ENCODE results near the gene UBXN2A. TPM values are rescaled to one million over a fixed set of nuclear protein-coding genes. Genes with fewer than 3 reads are reported as not detected.

UBXN2A gene
- total RNA-seq, 2 experiments from 2014 or later: 13.0 to 14.3 TPM

GRCh38 chr2:24050041-24050979 lies 110.0 kb downstream of the UBXN2A start:
- ATAC-seq (no peak), DNase-seq (peak; percentile 26)
- H3K4me1 Mint-ChIP-seq (ENCODE audit: low read depth): peaks cover 27% of the 10 kb centered on the region
- ChIA-PET CTCF (interaction anchor here (1.6 to 2.7 kb wide), 6 partner anchors 10 to 226 kb away, joined by 4 to 11 read pairs (median 7); partner anchors contain the start of genes ATAD2B and TP53I3), POLR2A (interaction anchor here (2.8 kb wide), 1 partner anchor 123 kb away, joined by 8 read pairs; the partner anchor contains the start of gene ATAD2B)
- peaks cover 2% of the 10 kb centered on the region for H3K36me3 Mint-ChIP-seq (ENCODE audit: low read depth)
- no peaks in the 10 kb centered on the region for H3K9me3 Mint-ChIP-seq (ENCODE audit: insufficient read depth)
- peak overlapping the region; percentile 73 for H3K4me3 Mint-ChIP-seq
- peaks cover 7% of the 10 kb centered on the region for H3K27me3 Mint-ChIP-seq (ENCODE audit: low read depth)
- no peak overlapping the region for H3K27ac Mint-ChIP-seq

- Mint-ChIP-seq H3K9me3 (ENCODE audit: insufficient read depth) (no peaks in the 10 kb centered on the region), H3K36me3 (ENCODE audit: low read depth) (peaks cover 2% of the 10 kb centered on the region), H3K27ac (no peak overlapping the region), H3K4me3 (no peak overlapping the region), H3K27me3 (ENCODE audit: low read depth) (peaks cover 7% of the 10 kb centered on the region), H3K4me1 (ENCODE audit: low read depth) (peaks cover 15% of the 10 kb centered on the region)
- ChIA-PET POLR2A (no interaction called here), CTCF (interaction anchor here (1.7 to 2.7 kb wide), 4 partner anchors 10 to 227 kb away, joined by 6 to 11 read pairs (median 9); partner anchors contain the start of genes ATAD2B and TP53I3)
- no peak for ATAC-seq
- no peak for DNase-seq
These were observed 111.6 kb downstream of the UBXN2A start for GRCh38 chr2:24051833-24052232.

DNA sequence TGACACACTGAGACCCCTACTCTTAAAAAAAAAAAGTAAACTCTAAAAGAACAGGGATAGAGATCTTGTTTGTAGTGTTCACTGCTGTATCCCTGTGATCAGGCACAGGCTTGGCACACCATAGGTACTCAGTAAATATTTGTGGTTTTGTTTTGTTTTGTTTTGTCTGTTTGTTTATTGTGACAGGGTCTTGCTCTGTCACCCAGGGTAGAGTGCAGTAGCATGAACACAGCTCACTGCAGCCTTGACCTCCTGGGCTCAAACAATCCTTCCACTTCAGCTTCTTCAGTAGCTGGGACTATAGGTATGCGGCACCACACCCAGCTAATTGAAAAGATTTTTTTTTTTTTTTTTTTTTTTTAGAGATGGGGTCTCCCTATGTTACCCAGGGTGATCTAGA lies 112.7 kb downstream of the UBXN2A start:
- no peak for ATAC-seq
- H3K27me3 Mint-ChIP-seq (ENCODE audit: low read depth): peaks cover 7% of the 10 kb centered on the region
- H3K4me3 Mint-ChIP-seq: no peak overlapping the region
- DNase-seq: no peak
- H3K4me1 Mint-ChIP-seq (ENCODE audit: low read depth): peaks cover 6% of the 10 kb centered on the region
- no peaks in the 10 kb centered on the region for H3K9me3 Mint-ChIP-seq (ENCODE audit: insufficient read depth)
- H3K27ac Mint-ChIP-seq: no peak overlapping the region
- CTCF ChIA-PET: no interaction called here
- POLR2A ChIA-PET: no interaction called here
- no peaks in the 10 kb centered on the region for H3K36me3 Mint-ChIP-seq (ENCODE audit: low read depth)

Other genes starting within 250 kb of the UBXN2A start
- gene ATAD2B, start 13.3 kb upstream of the UBXN2A start, total RNA-seq: 10 to 100 TPM; 28.2 to 32.0 TPM
- under 1 TPM; 0.34 to 0.44 TPM for gene MFSD2B, start 69.6 kb downstream of the UBXN2A start, total RNA-seq
- gene WDCP, start 106.9 kb downstream of the UBXN2A start, total RNA-seq: 10 to 100 TPM; 23.2 to 24.1 TPM
- gene FKBP1B, start 109.3 kb downstream of the UBXN2A start, total RNA-seq: 1 to 10 TPM; 3.2 to 3.4 TPM
- 10 to 100 TPM; 94.6 to 96.2 TPM for gene SF3B6, start 135.9 kb downstream of the UBXN2A start, total RNA-seq
- 1 to 10 TPM; 5.3 to 6.5 TPM for gene TP53I3, start 144.4 kb downstream of the UBXN2A start, total RNA-seq
- gene PFN4, start 182.9 kb downstream of the UBXN2A start, total RNA-seq: under 1 TPM in 1 of 2 experiments, not detected in 1; 0.26 TPM
- gene FAM228B, start 183.0 kb downstream of the UBXN2A start, total RNA-seq: 1 to 10 TPM; 6.2 to 6.9 TPM
- gene FAM228A, start 234.6 kb downstream of the UBXN2A start, total RNA-seq: not detected

Data from activated CD8-positive, alpha-beta T cell treated with anti-CD3 and anti-CD28 coated beads, Interleukin-2, amount 10 ng/mL, durations not matched to agents 7 days and 5 days (primary cell).